Skeletal muscle tissue (tissue), 4 donors: ENCODE measurements around the gene OSBPL5. TPM values are rescaled to one million over a fixed set of nuclear protein-coding genes. Genes with fewer than 3 reads are reported as not detected.

Experiments used
- H3K27ac ChIP-seq: one replicate; pipeline ENCODE4 v1.7.0; 2013; ENCODE audit warnings: mild to moderate bottlenecking, low read depth, low read length, inconsistent platforms
- H3K27me3 ChIP-seq, 3 donors: one replicate each; pipeline ENCODE4 v1.7.0; 2013; ENCODE audit warnings: low read length in 3 of 3; ENCODE audit not compliant: control insufficient read depth in 3 of 3, insufficient read depth in 3 of 3
- H3K36me3 ChIP-seq, 3 donors: one replicate each; pipeline ENCODE4 v1.7.0; 2013; ENCODE audit warnings: low read length in 3 of 3; ENCODE audit not compliant: control insufficient read depth in 3 of 3, insufficient read depth in 3 of 3
- H3K4me1 ChIP-seq, 3 donors: one replicate each; pipeline ENCODE4 v1.7.0; 2013; ENCODE audit warnings: low read length in 3 of 3, mild to moderate bottlenecking in 3 of 3; ENCODE audit not compliant: control insufficient read depth in 3 of 3, insufficient read depth in 3 of 3
- H3K4me3 ChIP-seq, 3 donors: one replicate each; pipeline ENCODE4 v1.7.0; 2013; ENCODE audit warnings: low read length in 3 of 3
- H3K9ac ChIP-seq, 3 donors: one replicate each; pipeline ENCODE4 v1.7.0; 2013; ENCODE audit warnings: low read length in 3 of 3, mild to moderate bottlenecking in 3 of 3, moderate library complexity in 2 of 3, low read depth in 1 of 3
- H3K9me3 ChIP-seq, 3 donors: one replicate each; pipeline ENCODE4 v1.7.0; 2013; ENCODE audit warnings: low read length in 3 of 3; ENCODE audit not compliant: control insufficient read depth in 3 of 3
- total RNA-seq: library from RNA; depleted of rRNA; stranded (reverse); fragments of >200 nt; gene quantifications from one replicate; pipeline ENCODE4 v1.2.3, GENCODE V29; 2014
- donor health status: Osteomylitis.

OSBPL5 gene
- total RNA-seq, 1 donor from 2014 or later, result 19.3 TPM

DNA sequence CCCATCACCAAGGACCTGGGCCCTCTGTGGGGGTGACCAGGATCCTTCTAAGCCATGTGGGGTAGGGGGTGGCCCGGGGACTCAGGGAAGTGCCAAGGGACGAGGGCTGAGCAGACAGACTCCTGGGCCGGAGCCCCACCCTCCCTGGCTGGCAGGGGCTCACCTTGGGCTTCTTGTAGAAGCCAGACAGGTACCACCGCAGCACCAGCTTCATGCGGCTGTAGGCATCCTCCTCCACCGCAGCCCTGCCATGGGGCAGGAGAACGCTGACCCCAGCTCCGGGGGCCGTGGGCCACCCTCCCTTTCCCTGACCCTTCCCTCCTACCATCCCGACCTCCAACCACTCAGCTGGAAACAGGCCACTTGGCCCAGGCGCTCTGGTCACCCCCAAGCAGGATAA, 62.0 kb downstream of the OSBPL5 start:
- Histone ChIP-seq H3K4me1 (no peaks in the 10 kb centered on the region), H3K27me3 (no peaks in the 10 kb centered on the region), H3K9me3 (no peaks in the 10 kb centered on the region), H3K4me3 (no peak overlapping the region), H3K9ac (no peak overlapping the region), H3K27ac (no peak overlapping the region), H3K36me3 (peaks cover 4 to 23% (median 17%) of the 10 kb centered on the region in 3 donors)

DNA sequence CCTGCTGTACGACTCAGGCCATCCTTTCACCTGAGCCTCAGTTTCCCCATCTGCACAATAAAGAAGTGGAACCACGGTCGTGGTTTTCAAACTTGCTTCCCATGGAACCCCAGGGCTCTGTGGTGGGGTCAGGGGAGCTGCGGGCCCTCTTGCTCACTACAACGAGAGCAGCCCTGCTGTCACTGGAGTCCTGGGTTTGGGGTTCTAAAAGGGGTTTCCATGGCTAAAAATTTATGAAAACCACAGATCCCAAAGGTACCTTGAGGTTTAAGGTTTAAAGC, 62.5 kb downstream of the OSBPL5 start:
- H3K27me3 ChIP-seq, result no peaks in the 10 kb centered on the region
- H3K9ac ChIP-seq, result no peak overlapping the region
- no peak overlapping the region for H3K4me3 ChIP-seq
- H3K36me3 ChIP-seq, result peaks cover 4 to 22% (median 17%) of the 10 kb centered on the region in 3 donors
- no peaks in the 10 kb centered on the region for H3K4me1 ChIP-seq
- H3K27ac ChIP-seq, result no peak overlapping the region
- no peaks in the 10 kb centered on the region for H3K9me3 ChIP-seq

- Histone ChIP-seq H3K36me3 (peaks cover 4 to 19% (median 12%) of the 10 kb centered on the region in 3 donors), H3K9me3 (no peaks in the 10 kb centered on the region), H3K9ac (no peak overlapping the region), H3K4me3 (no peak overlapping the region), H3K4me1 (no peaks in the 10 kb centered on the region), H3K27ac (no peak overlapping the region), H3K27me3 (no peaks in the 10 kb centered on the region)
These were observed 63.0 kb downstream of the OSBPL5 start for GRCh38 chr11:3101921-3102640.

GRCh38 chr11:3099178-3099577, 65.9 kb downstream of the OSBPL5 start:
- H3K27me3 ChIP-seq, result no peaks in the 10 kb centered on the region
- H3K9me3 ChIP-seq, result no peaks in the 10 kb centered on the region
- H3K9ac ChIP-seq, result no peak overlapping the region
- H3K4me3 ChIP-seq, result no peak overlapping the region
- H3K27ac ChIP-seq, result no peak overlapping the region
- peaks cover 0 to 8% (median 4%) of the 10 kb centered on the region in 3 donors for H3K4me1 ChIP-seq
- H3K36me3 ChIP-seq, result peaks cover 2 to 14% (median 8%) of the 10 kb centered on the region in 3 donors

GRCh38 chr11:3096909-3097530, 68.1 kb downstream of the OSBPL5 start:
- H3K9me3 ChIP-seq, result no peaks in the 10 kb centered on the region
- no peak overlapping the region for H3K27ac ChIP-seq
- H3K36me3 ChIP-seq, result peaks cover 0 to 14% (median 11%) of the 10 kb centered on the region in 3 donors
- H3K27me3 ChIP-seq, result no peaks in the 10 kb centered on the region
- H3K4me1 ChIP-seq, result peaks cover 5 to 12% (median 11%) of the 10 kb centered on the region in 3 donors
- no peak overlapping the region for H3K9ac ChIP-seq
- H3K4me3 ChIP-seq, result no peak overlapping the region

DNA sequence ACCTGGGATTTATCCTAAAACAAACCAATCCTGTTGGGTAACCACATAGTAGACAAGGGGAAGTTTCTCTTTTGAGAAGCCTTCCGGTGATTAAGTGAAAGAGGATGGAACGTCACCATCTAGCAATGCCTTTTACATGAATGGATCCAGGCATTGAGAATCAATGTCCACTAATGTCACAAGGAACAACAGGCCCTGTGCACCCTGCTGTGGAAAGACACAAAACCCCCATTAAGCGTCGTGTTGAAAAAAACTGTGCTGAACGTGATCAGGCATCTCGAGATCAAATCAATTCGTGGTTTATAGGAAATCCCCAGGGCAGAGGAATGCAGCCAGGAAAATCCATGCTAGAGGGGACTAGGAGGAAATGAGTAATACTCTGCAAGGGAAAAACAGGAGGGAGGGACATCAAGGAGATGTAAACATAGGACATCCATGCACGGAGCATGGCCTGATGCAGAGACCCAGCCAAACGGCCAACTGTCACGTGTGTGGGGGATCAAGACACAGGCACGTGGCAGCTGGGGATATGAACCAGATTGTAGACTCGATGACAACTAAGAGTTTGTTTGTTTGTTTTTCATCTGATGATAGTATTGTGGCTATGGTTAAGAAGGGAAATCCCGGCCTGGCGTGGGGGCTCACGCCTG, 69.3 kb downstream of the OSBPL5 start:
- Histone ChIP-seq H3K9me3 (no peaks in the 10 kb centered on the region), H3K36me3 (peaks cover 0 to 16% (median 11%) of the 10 kb centered on the region in 3 donors), H3K4me1 (peaks cover 10 to 16% (median 14%) of the 10 kb centered on the region in 3 donors), H3K9ac (no peak overlapping the region), H3K27me3 (no peaks in the 10 kb centered on the region), H3K27ac (peak overlapping the region; percentile 26), H3K4me3 (no peak overlapping the region)

- Histone ChIP-seq H3K4me1 (peaks cover 15 to 17% (median 16%) of the 10 kb centered on the region in 3 donors), H3K9me3 (no peaks in the 10 kb centered on the region), H3K36me3 (peaks cover 2 to 19% (median 3%) of the 10 kb centered on the region in 3 donors), H3K27me3 (no peaks in the 10 kb centered on the region), H3K27ac (no peak overlapping the region), H3K9ac (no peak overlapping the region), H3K4me3 (no peak overlapping the region)
These were observed 70.8 kb downstream of the OSBPL5 start for GRCh38 chr11:3094223-3094824.

- H3K36me3 ChIP-seq, result peaks cover 2 to 17% (median 3%) of the 10 kb centered on the region in 3 donors
- no peak overlapping the region for H3K27ac ChIP-seq
- peaks cover 23 to 25% (median 24%) of the 10 kb centered on the region in 3 donors for H3K4me1 ChIP-seq
- no peaks in the 10 kb centered on the region for H3K9me3 ChIP-seq
- H3K27me3 ChIP-seq, result no peaks in the 10 kb centered on the region
- H3K9ac ChIP-seq, result peak overlapping the region in 1 of 3 donors; percentile 2
- H3K4me3 ChIP-seq, result no peak overlapping the region
These were observed 71.6 kb downstream of the OSBPL5 start for GRCh38 chr11:3093281-3094191.

GRCh38 chr11:3092603-3093141, 72.4 kb downstream of the OSBPL5 start:
- no peak overlapping the region for H3K9ac ChIP-seq
- H3K27me3 ChIP-seq, result no peaks in the 10 kb centered on the region
- peaks cover 25 to 27% (median 26%) of the 10 kb centered on the region in 3 donors for H3K4me1 ChIP-seq
- no peak overlapping the region for H3K4me3 ChIP-seq
- peaks cover 2 to 17% (median 3%) of the 10 kb centered on the region in 3 donors for H3K36me3 ChIP-seq
- no peaks in the 10 kb centered on the region for H3K9me3 ChIP-seq
- no peak overlapping the region for H3K27ac ChIP-seq
